Smooth muscle cell (in vitro differentiated cells): Measurements from ENCODE around the gene ABHD4. TPM values are rescaled to one million over a fixed set of nuclear protein-coding genes. Genes with fewer than 3 reads are reported as not detected.

Source experiments
- DNase-seq: peaks from one replicate; lab custom pipeline; 2025; ENCODE audit not compliant: unreplicated experiment; lab: John Stamatoyannopoulos, UW
- H2AFZ ChIP-seq: fragments of 200-600 bp; sonication (generic); 2 replicates; pipeline ENCODE4 v1.6.0; 2016; ENCODE audit warnings: antibody characterized with exemption, low read depth, mild to moderate bottlenecking
- H3F3A ChIP-seq: fragments of 200-600 bp; sonication (generic); 2 replicates; pipeline ENCODE4 v1.6.0; 2017; ENCODE audit warnings: antibody characterized with exemption, low read depth
- H3K27ac ChIP-seq: fragments of 200-600 bp; sonication (generic); 2 replicates; pipeline ENCODE4 v1.5.1; 2016; ENCODE audit warnings: low read depth, mild to moderate bottlenecking
- H3K27me3 ChIP-seq: fragments of 200-600 bp; sonication (generic); 2 replicates; pipeline ENCODE4 v1.6.1; 2016; ENCODE audit warnings: low read depth, mild to moderate bottlenecking
- H3K36me3 ChIP-seq: fragments of 200-600 bp; sonication (generic); 2 replicates; pipeline ENCODE4 v1.5.1; 2016; ENCODE audit warnings: low read depth
- H3K4me1 ChIP-seq: fragments of 200-600 bp; sonication (generic); 2 replicates; pipeline ENCODE4 v1.5.1; 2016; ENCODE audit warnings: low read depth
- H3K4me2 ChIP-seq: fragments of 200-600 bp; sonication (generic); 2 replicates; pipeline ENCODE4 v1.6.0; 2016; ENCODE audit warnings: mild to moderate bottlenecking
- H3K4me3 ChIP-seq: fragments of 200-600 bp; sonication (generic); 2 replicates; pipeline ENCODE4 v1.5.1; 2016; ENCODE audit warnings: mild to moderate bottlenecking
- H3K79me2 ChIP-seq: fragments of 200-600 bp; sonication (generic); 2 replicates; pipeline ENCODE4 v1.6.0; 2016; ENCODE audit warnings: low read depth, mild to moderate bottlenecking
- H3K9ac ChIP-seq: fragments of 200-600 bp; sonication (generic); 2 replicates; pipeline ENCODE4 v1.6.0; 2016; ENCODE audit warnings: low read depth
- H3K9me3 ChIP-seq: fragments of 200-600 bp; sonication (generic); replicated peaks from 2 replicates; pipeline ENCODE4 v1.5.1; 2016; ENCODE audit warnings: low read depth
- H4K20me1 ChIP-seq: fragments of 200-600 bp; sonication (generic); 2 replicates; pipeline ENCODE4 v1.6.0; 2016; ENCODE audit warnings: low read depth
- CTCF ChIP-seq: fragments of 200-600 bp; sonication (generic); IDR thresholded peaks from 2 replicates; pipeline ENCODE4 v1.5.1; 2017; ENCODE audit warnings: borderline replicate concordance, mild to moderate bottlenecking, antibody characterized with exemption; ENCODE audit not compliant: insufficient read depth, poor library complexity, severe bottlenecking
- WGBS: methylation state at CpG from one replicate; pipeline ENCODE4 v1.1.7; 2016; ENCODE audit warnings: low lambda C conversion rate; 5-methylcytosine and 5-hydroxymethylcytosine counted together
- polyA plus RNA-seq: library from polyadenylated mRNA; unstranded; fragments of >200 nt; fragmentation: Nextera tagmentation; extraction: Ambion mirVana; gene quantifications from 2 replicates; pipeline ENCODE4 v1.2.1, GENCODE V29; 2016
- total RNA-seq: library from RNA; depleted of rRNA; stranded (reverse); fragments of >200 nt; gene quantifications from 2 replicates; pipeline ENCODE4 v1.2.3, GENCODE V29; 2014

Gene ABHD4
- total and polyA plus RNA-seq, 2 experiments from 2014 or later, result 9.7 to 13.9 TPM

GRCh38 chr14:22601456-22601855 lies 3.4 kb downstream of the ABHD4 start:
- Histone ChIP-seq H3K4me2 (no peak overlapping the region), H2AFZ (no peak overlapping the region), H3K27ac (no peak overlapping the region), H3K4me1 (peaks cover 4% of the 10 kb centered on the region), H3K9ac (no peak overlapping the region), H3K36me3 (no peaks in the 10 kb centered on the region), H3K79me2 (peaks cover 9% of the 10 kb centered on the region), H3K9me3 (no peaks in the 10 kb centered on the region), H3F3A (no peaks in the 10 kb centered on the region), H4K20me1 (no peaks in the 10 kb centered on the region), H3K27me3 (no peaks in the 10 kb centered on the region), H3K4me3 (no peak overlapping the region)
- WGBS, result 97% methylated on average over 2 of the region's 2 CpGs
- DNase-seq, result no peak
- no peak for TF ChIP-seq CTCF

GRCh38 chr14:22601996-22602395 lies 3.9 kb downstream of the ABHD4 start:
- Histone ChIP-seq H4K20me1 (no peaks in the 10 kb centered on the region), H3K9ac (no peak overlapping the region), H3K27ac (no peak overlapping the region), H3K4me3 (no peak overlapping the region), H3K36me3 (no peaks in the 10 kb centered on the region), H3F3A (no peaks in the 10 kb centered on the region), H3K9me3 (no peaks in the 10 kb centered on the region), H3K27me3 (no peaks in the 10 kb centered on the region), H3K79me2 (peaks cover 9% of the 10 kb centered on the region), H2AFZ (no peak overlapping the region), H3K4me2 (no peak overlapping the region), H3K4me1 (peaks cover 4% of the 10 kb centered on the region)
- DNase-seq, result no peak
- no peak for TF ChIP-seq CTCF
- WGBS, result 92% methylated on average over 5 of the region's 5 CpGs

- TF ChIP-seq CTCF, result no peak
- Histone ChIP-seq H4K20me1 (no peaks in the 10 kb centered on the region), H3K9me3 (no peaks in the 10 kb centered on the region), H3K9ac (no peak overlapping the region), H3K27me3 (no peaks in the 10 kb centered on the region), H2AFZ (no peak overlapping the region), H3K4me1 (no peaks in the 10 kb centered on the region), H3F3A (no peaks in the 10 kb centered on the region), H3K27ac (no peak overlapping the region), H3K4me3 (no peak overlapping the region), H3K4me2 (no peak overlapping the region), H3K36me3 (no peaks in the 10 kb centered on the region), H3K79me2 (peaks cover 9% of the 10 kb centered on the region)
- DNase-seq, result no peak
These were observed 4.8 kb downstream of the ABHD4 start for GRCh38 chr14:22602862-22603261.

- Histone ChIP-seq H3K9me3 (no peaks in the 10 kb centered on the region), H3K27me3 (no peaks in the 10 kb centered on the region), H3K79me2 (no peaks in the 10 kb centered on the region), H2AFZ (no peak overlapping the region), H3K36me3 (peaks cover 7% of the 10 kb centered on the region), H4K20me1 (no peaks in the 10 kb centered on the region), H3K4me2 (no peak overlapping the region), H3K27ac (no peak overlapping the region), H3K4me3 (no peak overlapping the region), H3F3A (no peaks in the 10 kb centered on the region), H3K4me1 (no peaks in the 10 kb centered on the region), H3K9ac (no peak overlapping the region)
- no peak for DNase-seq
- WGBS, result 93% methylated on average over 6 of the region's 6 CpGs
- TF ChIP-seq CTCF, result no peak
These were observed 8.3 kb downstream of the ABHD4 start for GRCh38 chr14:22606380-22606779.
